Ishikawa (cell line): ENCODE measurements around the gene SLC22A15.

ENCODE experiments used
- CEBPB ChIP-seq: IDR thresholded peaks from 2 replicates; pipeline ENCODE4 v1.6.1; 2012
- EGR1 ChIP-seq: IDR thresholded peaks from 2 replicates; pipeline ENCODE4 v1.6.1; 2012
- FOXM1 ChIP-seq: IDR thresholded peaks from 2 replicates; pipeline ENCODE4 v1.6.1; 2012; ENCODE audit warnings: low read depth, borderline replicate concordance
- REST ChIP-seq: IDR thresholded peaks from 2 replicates; pipeline ENCODE4 v1.6.1; 2012; ENCODE audit warnings: low read depth, mild to moderate bottlenecking
- TAF1 ChIP-seq: IDR thresholded peaks from 2 replicates; pipeline ENCODE4 v1.6.1; 2012; ENCODE audit warnings: low read depth, mild to moderate bottlenecking
- YY1 ChIP-seq: IDR thresholded peaks from 2 replicates; pipeline ENCODE4 v1.6.1; 2012; ENCODE audit warnings: low read depth

GRCh38 chr1:115952547-115952946, 23.8 kb upstream of the SLC22A15 start:
- TF ChIP-seq CEBPB, result no peak
- no peak for TF ChIP-seq REST
- no peak for TF ChIP-seq EGR1
- no peak for TF ChIP-seq TAF1
- no peak for TF ChIP-seq FOXM1
- TF ChIP-seq YY1, result no peak
